ENCODE results near the gene LZIC.

The LZIC gene

GRCh38 chr1:9942939-9943788 lies at the start of gene LZIC, which contains the start of gene NMNAT1:
TSS of gene LZIC (minus strand) at chr1:9943391. CDS start at chr1:9936619, 6,772 bp downstream.
TSS of gene NMNAT1 (plus strand) at chr1:9943475. CDS start at chr1:9972074, 28,599 bp downstream.
- peak; percentile 73 for DNase-seq (ENCODE audit: low read depth)
- H3K4me3 ChIP-seq (ENCODE audit: low read length) = peak within 1 kb of the TSS; percentile 98
- no peak for TF ChIP-seq CTCF (conservative IDR thresholded peaks at IDR 0.05; ENCODE audit: low read depth, low read length)

GRCh38 chr1:9992910-9993309 lies 49.7 kb upstream of the LZIC start:
- no peak for TF ChIP-seq CTCF (conservative IDR thresholded peaks at IDR 0.05; ENCODE audit: low read depth, low read length)
- no peak for DNase-seq (ENCODE audit: low read depth)
- no peak overlapping the region for H3K4me3 ChIP-seq (ENCODE audit: low read length)

GRCh38 chr1:9990944-9991343 lies 47.8 kb upstream of the LZIC start:
- TF ChIP-seq CTCF (conservative IDR thresholded peaks at IDR 0.05; ENCODE audit: low read depth, low read length) = no peak
- DNase-seq (ENCODE audit: low read depth) = no peak
- H3K4me3 ChIP-seq (ENCODE audit: low read length) = no peak overlapping the region

- no peak overlapping the region for H3K4me3 ChIP-seq (ENCODE audit: low read length)
- DNase-seq (ENCODE audit: low read depth) = no peak
- TF ChIP-seq CTCF (conservative IDR thresholded peaks at IDR 0.05; ENCODE audit: low read depth, low read length) = no peak
Observed at GRCh38 chr1:9989773-9990172, 46.6 kb upstream of the LZIC start.

GRCh38 chr1:9985001-9985400 lies 41.8 kb upstream of the LZIC start:
- TF ChIP-seq CTCF (conservative IDR thresholded peaks at IDR 0.05; ENCODE audit: low read depth, low read length) = no peak
- H3K4me3 ChIP-seq (ENCODE audit: low read length) = no peak overlapping the region
- no peak for DNase-seq (ENCODE audit: low read depth)

GRCh38 chr1:9984253-9984652 lies 41.1 kb upstream of the LZIC start:
- TF ChIP-seq CTCF (conservative IDR thresholded peaks at IDR 0.05; ENCODE audit: low read depth, low read length) = no peak
- H3K4me3 ChIP-seq (ENCODE audit: low read length) = no peak overlapping the region
- no peak for DNase-seq (ENCODE audit: low read depth)
